HepG2 (cell line): Measurements from ENCODE around the gene HTRA2.

Experiments
- HNRNPL ChIP-seq: fragments of 200-400 bp; formaldehyde crosslinking; IDR thresholded peaks from 2 replicates; pipeline ENCODE4 v1.6.1; 2017; ENCODE audit warnings: mild to moderate bottlenecking, low read depth, low read length
- MAZ ChIP-seq, 2 experiments: sonication (generic) in 1 of 2; formaldehyde crosslinking in 1 of 2; IDR thresholded peaks; 2 replicates each; pipeline versions ENCODE4 v1.5.0 to v1.6.1; 2012 to 2020; ENCODE audit warnings: low read depth in 2 of 2, mild to moderate bottlenecking in 2 of 2, borderline replicate concordance in 1 of 2, improper control_type of control experiment in 1 of 2, low read length in 1 of 2, missing genetic modification reagents in 1 of 2, moderate library complexity in 1 of 2

DNA sequence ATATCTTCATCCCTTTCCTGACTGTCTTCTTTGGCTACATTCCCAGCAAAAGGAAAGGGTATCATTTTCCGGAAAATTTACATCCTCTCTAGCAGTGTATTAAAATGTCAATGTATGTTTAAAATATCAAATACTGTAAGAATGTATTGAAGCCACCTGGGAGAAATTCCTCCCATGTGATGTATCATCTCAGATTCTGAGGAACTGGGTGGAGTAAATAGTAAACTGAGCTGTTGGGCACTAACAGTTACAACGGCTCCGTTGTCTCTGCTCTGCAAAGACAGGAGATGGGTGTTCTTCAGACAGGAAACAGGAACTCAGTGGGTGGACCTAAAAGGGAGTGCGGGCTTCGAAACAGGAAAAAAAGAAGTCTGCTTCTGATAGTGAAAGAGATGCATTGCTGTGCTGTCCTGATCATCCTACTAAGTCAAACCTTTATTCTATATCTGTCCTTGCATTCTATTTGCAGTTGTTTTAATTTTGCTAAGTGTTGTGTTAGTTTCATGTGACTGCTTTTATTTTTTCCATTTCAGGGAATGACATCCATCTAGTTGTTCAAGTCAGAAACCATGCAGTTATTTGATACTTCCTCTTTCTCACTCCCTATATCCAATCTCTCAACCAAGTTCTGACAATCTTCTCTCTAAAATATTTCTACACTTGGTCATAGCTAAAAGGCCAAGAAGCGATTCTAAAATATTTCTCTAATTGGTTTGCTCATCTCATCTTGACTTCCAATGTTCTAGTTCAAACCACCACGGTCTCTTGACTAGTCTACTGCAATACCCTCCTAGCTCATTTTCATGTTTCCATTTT is 44.2 kb downstream of the HTRA2 start:
- TF ChIP-seq HNRNPL (no peak), MAZ (IDR thresholded peaks at IDR 0.05; ENCODE audit: borderline replicate concordance, low read depth, low read length) (no peak), MAZ (CRISPR knock-in tag; IDR thresholded peaks at IDR 0.05; ENCODE audit: low read depth) (no peak)
